ENCODE data around the gene DLK2.
"Not testable (repeated sequence)": the region's sequence is repeated elsewhere in the genome, so short reads cannot be mapped to it uniquely, and the experiment has no call there.

DLK2 gene

GRCh38 chr6:43427406-43428111 is 27.8 kb downstream of the DLK2 start, which contains the start of gene ABCC10:
ABCC10 (plus strand) TSS chr6:43427541; CDS start chr6:43427979, 438 bp downstream.
- Histone ChIP-seq H3K79me2 (peaks cover 3% of the 10 kb centered on the region), H3K27ac (peak within 1 kb of the TSS; percentile 75), H3K27me3 (ENCODE audit: control insufficient read depth, insufficient read depth, low read length) (no peaks in the 10 kb centered on the region), H3K4me3 (ENCODE audit: low read depth, low read length) (peak within 1 kb of the TSS; percentile 92), H3K9me3 (ENCODE audit: control insufficient read depth, low read length) (no peaks in the 10 kb centered on the region), H3K4me2 (ENCODE audit: low read length) (peak within 1 kb of the TSS; percentile 100), H3K36me3 (ENCODE audit: control insufficient read depth, insufficient read depth, low read length) (no peaks in the 10 kb centered on the region), H2AFZ (peak within 1 kb of the TSS; percentile 93), H3K9ac (peak within 1 kb of the TSS; percentile 55), H3K4me1 (peaks cover 9% of the 10 kb centered on the region)
- TF ChIP-seq, protein P1, sequence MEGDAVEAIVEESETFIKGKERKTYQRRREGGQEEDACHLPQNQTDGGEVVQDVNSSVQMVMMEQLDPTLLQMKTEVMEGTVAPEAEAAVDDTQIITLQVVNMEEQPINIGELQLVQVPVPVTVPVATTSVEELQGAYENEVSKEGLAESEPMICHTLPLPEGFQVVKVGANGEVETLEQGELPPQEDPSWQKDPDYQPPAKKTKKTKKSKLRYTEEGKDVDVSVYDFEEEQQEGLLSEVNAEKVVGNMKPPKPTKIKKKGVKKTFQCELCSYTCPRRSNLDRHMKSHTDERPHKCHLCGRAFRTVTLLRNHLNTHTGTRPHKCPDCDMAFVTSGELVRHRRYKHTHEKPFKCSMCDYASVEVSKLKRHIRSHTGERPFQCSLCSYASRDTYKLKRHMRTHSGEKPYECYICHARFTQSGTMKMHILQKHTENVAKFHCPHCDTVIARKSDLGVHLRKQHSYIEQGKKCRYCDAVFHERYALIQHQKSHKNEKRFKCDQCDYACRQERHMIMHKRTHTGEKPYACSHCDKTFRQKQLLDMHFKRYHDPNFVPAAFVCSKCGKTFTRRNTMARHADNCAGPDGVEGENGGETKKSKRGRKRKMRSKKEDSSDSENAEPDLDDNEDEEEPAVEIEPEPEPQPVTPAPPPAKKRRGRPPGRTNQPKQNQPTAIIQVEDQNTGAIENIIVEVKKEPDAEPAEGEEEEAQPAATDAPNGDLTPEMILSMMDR (IDR thresholded peaks at IDR 0.05): peak; percentile 66

DNA sequence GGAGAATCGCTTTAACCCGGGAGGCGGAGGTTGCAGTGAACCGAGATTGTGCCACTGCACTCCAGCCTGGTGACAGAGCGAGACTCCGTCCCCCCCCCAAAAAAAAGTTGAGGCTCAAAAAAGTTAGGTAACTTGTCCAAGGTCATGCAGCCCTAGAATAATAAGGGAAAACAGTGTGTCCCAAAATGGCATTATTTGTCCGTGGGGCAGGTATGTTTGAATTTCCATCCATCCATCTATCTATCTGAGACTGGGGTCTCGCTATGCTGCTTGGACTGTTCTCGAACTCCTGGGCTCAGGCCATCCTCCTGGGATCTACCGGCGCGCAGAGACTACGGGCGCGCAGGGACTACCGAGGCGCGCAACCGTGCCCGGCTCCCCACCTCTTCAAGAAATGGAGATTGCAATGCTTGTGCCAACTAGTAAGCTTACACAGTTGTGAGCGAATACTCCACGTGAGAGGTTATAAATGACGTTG is 28.4 kb downstream of the DLK2 start:
- H3K4me3 ChIP-seq (ENCODE audit: low read depth, low read length): peak overlapping the region; percentile 92
- H3K4me1 ChIP-seq: peaks cover 9% of the 10 kb centered on the region
- H3K27ac ChIP-seq: peak overlapping the region; percentile 75
- H2AFZ ChIP-seq: peak overlapping the region; percentile 93
- no peaks in the 10 kb centered on the region for H3K9me3 ChIP-seq (ENCODE audit: control insufficient read depth, low read length)
- H3K9ac ChIP-seq: no peak overlapping the region
- TF ChIP-seq, protein P1 (IDR thresholded peaks at IDR 0.05): no peak
- H3K27me3 ChIP-seq (ENCODE audit: control insufficient read depth, insufficient read depth, low read length): no peaks in the 10 kb centered on the region
- peaks cover 3% of the 10 kb centered on the region for H3K79me2 ChIP-seq
- no peaks in the 10 kb centered on the region for H3K36me3 ChIP-seq (ENCODE audit: control insufficient read depth, insufficient read depth, low read length)
- H3K4me2 ChIP-seq (ENCODE audit: low read length): peak overlapping the region; percentile 100

- not testable (repeated sequence) for H2AFZ ChIP-seq; H3K4me1 ChIP-seq; H3K36me3 ChIP-seq (ENCODE audit: control insufficient read depth, insufficient read depth, low read length); H3K79me2 ChIP-seq; H3K9ac ChIP-seq; H3K4me3 ChIP-seq (ENCODE audit: low read depth, low read length); H3K27ac ChIP-seq; H3K27me3 ChIP-seq (ENCODE audit: control insufficient read depth, insufficient read depth, low read length); H3K4me2 ChIP-seq (ENCODE audit: low read length); H3K9me3 ChIP-seq (ENCODE audit: control insufficient read depth, low read length)
Observed at GRCh38 chr6:43425083-43425482, 30.3 kb downstream of the DLK2 start.

GRCh38 chr6:43421831-43422230 is 33.5 kb downstream of the DLK2 start:
- Histone ChIP-seq H3K4me2 (ENCODE audit: low read length) (no peak overlapping the region), H3K27me3 (ENCODE audit: control insufficient read depth, insufficient read depth, low read length) (no peaks in the 10 kb centered on the region), H3K27ac (no peak overlapping the region), H2AFZ (no peak overlapping the region), H3K9me3 (ENCODE audit: control insufficient read depth, low read length) (no peaks in the 10 kb centered on the region), H3K4me1 (no peaks in the 10 kb centered on the region), H3K4me3 (ENCODE audit: low read depth, low read length) (no peak overlapping the region), H3K9ac (no peak overlapping the region), H3K36me3 (ENCODE audit: control insufficient read depth, insufficient read depth, low read length) (no peaks in the 10 kb centered on the region), H3K79me2 (no peaks in the 10 kb centered on the region)
- TF ChIP-seq, protein P1 (IDR thresholded peaks at IDR 0.05): no peak

DNA sequence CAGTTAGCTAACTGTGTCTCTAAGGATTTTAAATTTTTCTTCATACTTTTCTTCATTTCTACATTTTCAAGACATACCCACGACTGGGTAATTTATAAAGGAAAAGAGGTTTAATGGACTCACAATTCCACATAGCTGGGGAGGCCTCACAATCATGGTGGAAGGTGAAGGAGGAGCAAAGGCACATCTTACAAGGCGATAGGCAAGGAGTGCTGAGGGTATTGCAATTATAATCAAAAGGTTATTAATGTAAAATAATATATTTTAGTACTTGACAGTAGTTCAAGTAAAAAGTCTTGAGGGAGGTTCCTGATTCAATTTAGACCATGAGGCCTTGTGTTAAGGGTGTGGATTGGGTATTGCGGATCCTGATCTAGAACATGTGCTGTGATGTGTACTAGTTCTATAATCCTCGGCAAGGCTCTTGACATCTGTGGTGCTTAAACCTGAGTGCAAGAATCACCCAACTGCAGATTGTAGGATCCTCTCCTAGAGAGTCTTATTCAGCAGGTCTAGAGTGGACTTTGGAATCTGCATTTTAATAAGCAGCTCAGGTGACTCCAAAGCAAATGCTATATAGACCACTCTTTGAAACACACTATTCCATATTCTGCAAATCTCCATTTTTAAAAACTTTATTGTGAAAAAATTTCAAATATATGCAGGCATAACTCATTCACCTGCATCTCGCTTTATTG is 35.2 kb downstream of the DLK2 start:
- H3K79me2 ChIP-seq: no peaks in the 10 kb centered on the region
- no peak overlapping the region for H3K27ac ChIP-seq

More for the DNA sequence above, 35.2 kb downstream of the DLK2 start:
- no peaks in the 10 kb centered on the region for H3K9me3 ChIP-seq (ENCODE audit: control insufficient read depth, low read length)
- TF ChIP-seq, protein P1 (IDR thresholded peaks at IDR 0.05): no peak
- H3K9ac ChIP-seq: no peak overlapping the region
- H3K36me3 ChIP-seq (ENCODE audit: control insufficient read depth, insufficient read depth, low read length): no peaks in the 10 kb centered on the region
- no peaks in the 10 kb centered on the region for H3K27me3 ChIP-seq (ENCODE audit: control insufficient read depth, insufficient read depth, low read length)
- H3K4me2 ChIP-seq (ENCODE audit: low read length): no peak overlapping the region
- H3K4me3 ChIP-seq (ENCODE audit: low read depth, low read length): no peak overlapping the region
- H3K4me1 ChIP-seq: no peaks in the 10 kb centered on the region
- no peak overlapping the region for H2AFZ ChIP-seq
